Medulla oblongata (tissue), 1 donor: ENCODE measurements around the gene TMED5.

ENCODE experiments used
- DNase-seq: peaks from one replicate; pipeline ENCODE4 v3.0.0-alpha.2; 2015; ENCODE audit errors: extremely low spot score

TMED5 gene

GRCh38 chr1:93123201-93123783 lies 56.9 kb downstream of the TMED5 start:
- no peak for DNase-seq

DNA sequence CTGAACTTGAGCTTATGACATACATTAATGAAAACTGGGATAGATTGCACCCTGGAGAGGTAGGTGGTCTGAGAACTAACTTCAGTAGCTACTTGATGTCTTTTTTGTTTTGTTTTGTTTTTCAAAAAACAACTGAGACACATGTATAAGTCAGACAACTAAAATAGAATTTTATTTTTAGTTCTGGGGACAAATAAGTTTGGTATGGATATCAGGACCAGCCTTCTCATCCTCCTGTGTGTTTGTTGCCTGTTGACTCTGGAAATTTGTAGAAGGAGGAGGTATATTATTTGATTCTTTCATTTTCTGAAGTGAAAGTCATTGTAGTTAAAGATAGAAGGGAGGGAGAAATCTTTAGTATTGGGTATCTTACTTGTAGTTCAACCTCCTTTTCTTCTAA lies 59.6 kb downstream of the TMED5 start:
- DNase-seq: no peak

GRCh38 chr1:93114391-93114790 lies 65.8 kb downstream of the TMED5 start:
- DNase-seq: no peak

GRCh38 chr1:93113127-93113526 lies 67.1 kb downstream of the TMED5 start:
- no peak for DNase-seq

- DNase-seq: no peak
Measured at GRCh38 chr1:93111561-93111960, 68.7 kb downstream of the TMED5 start.

- no peak for DNase-seq
Measured at GRCh38 chr1:93111065-93111464, 69.1 kb downstream of the TMED5 start.

GRCh38 chr1:93109578-93109977 lies 70.6 kb downstream of the TMED5 start:
- DNase-seq: no peak

DNA sequence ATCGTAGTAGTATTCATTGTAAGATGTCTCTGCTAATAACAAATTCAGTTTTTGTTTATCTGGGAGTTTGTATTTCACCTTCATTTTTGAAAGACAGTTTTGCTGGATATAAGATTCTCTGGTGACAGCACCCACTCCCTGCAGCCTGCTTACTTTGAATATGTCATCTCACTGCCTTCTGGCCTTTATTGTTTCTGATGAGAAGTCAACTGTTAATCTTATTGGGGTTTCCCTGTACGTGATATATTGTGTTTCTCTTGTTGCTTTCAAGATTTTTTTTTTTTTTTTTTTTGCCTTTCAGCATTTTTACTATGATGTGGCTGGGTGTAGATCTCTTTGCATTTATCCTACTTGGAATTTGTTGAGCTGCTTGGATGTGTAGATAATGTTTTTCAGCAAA lies 71.9 kb downstream of the TMED5 start:
- no peak for DNase-seq

DNA sequence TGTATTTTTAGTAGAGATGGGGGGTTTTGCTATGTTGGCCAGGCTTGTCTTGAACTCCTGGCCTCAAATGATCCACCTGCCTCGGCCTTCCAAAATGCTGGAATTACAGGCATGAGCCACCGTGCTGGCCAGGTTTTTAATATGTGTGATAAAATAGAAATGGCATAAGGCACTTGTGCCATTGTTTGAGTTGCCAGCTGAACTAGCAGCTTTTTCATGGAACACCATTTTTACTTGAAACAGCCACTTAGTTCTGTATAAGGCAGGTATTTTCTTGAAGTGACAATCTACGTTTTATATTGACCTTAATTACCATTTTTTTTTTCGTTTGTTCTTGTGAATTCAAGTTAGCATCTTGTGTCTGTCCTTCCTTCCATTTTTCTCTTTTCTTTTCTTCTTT lies 72.8 kb downstream of the TMED5 start:
- no peak for DNase-seq

- no peak for DNase-seq
Measured at GRCh38 chr1:93106226-93106625, 74.0 kb downstream of the TMED5 start.

DNA sequence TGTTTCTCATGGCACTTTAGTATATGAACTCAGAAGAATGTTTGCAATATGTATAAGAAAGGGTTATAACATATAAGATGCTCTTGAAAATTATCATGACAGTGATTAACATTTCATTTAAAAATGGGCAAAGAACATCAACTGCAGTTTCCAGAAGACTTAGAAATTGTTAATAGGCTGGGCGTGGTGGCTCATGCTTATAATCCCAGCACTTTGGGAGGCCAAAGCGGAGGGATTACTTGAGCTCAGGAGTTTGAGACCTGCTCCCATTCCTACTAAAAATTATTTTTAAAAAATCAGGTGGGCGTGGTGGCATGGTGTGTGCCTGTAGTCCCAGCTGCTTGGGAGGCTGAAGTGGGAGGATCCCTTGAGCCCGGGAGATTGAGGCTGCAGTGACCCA lies 78.1 kb downstream of the TMED5 start:
- no peak for DNase-seq
